Measurements from ENCODE around the gene SLC43A2.

DNA sequence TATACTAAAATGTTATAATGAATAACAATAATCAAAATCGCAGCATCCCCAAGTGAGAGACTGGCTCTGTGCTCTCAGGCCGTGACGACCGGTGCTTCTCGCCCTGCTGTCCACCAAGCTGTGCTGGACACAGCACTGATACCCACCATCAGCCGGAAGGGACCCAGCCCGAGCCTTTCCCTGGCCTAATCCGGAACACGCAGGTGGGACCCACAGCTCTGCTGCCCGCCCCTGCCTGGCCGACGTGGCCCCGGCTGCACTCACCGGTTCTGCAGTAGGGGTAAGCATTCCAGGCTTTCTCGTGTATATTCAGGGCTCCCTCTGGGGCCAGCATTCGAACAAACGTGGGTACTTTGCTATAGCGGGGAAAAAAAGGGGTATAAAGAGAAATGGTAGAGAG lies 80.6 kb downstream of the SLC43A2 start:
- TF ChIP-seq POLR2A (IDR thresholded peaks at IDR 0.05; ENCODE audit: borderline replicate concordance, extremely low read depth, insufficient read depth, insufficient read length) (no peak), POLR2AphosphoS5 (IDR thresholded peaks at IDR 0.05; ENCODE audit: low read depth, low read length) (no peak), EZH2 (IDR thresholded peaks at IDR 0.05) (no peak), SP1 (IDR thresholded peaks at IDR 0.05; ENCODE audit: low read depth) (no peak), EZH2phosphoT487 (IDR thresholded peaks at IDR 0.05; ENCODE audit: borderline replicate concordance) (no peak), ZNF274 (IDR thresholded peaks at IDR 0.05; ENCODE audit: low read depth, low read length) (no peak), FOSL1 (IDR thresholded peaks at IDR 0.05; ENCODE audit: low read depth) (no peak), CBX3 (IDR thresholded peaks at IDR 0.05; ENCODE audit: low read depth) (no peak), RAD21 (IDR thresholded peaks at IDR 0.05; ENCODE audit: low read depth) (no peak)
- TF ChIP-seq, protein P1, sequence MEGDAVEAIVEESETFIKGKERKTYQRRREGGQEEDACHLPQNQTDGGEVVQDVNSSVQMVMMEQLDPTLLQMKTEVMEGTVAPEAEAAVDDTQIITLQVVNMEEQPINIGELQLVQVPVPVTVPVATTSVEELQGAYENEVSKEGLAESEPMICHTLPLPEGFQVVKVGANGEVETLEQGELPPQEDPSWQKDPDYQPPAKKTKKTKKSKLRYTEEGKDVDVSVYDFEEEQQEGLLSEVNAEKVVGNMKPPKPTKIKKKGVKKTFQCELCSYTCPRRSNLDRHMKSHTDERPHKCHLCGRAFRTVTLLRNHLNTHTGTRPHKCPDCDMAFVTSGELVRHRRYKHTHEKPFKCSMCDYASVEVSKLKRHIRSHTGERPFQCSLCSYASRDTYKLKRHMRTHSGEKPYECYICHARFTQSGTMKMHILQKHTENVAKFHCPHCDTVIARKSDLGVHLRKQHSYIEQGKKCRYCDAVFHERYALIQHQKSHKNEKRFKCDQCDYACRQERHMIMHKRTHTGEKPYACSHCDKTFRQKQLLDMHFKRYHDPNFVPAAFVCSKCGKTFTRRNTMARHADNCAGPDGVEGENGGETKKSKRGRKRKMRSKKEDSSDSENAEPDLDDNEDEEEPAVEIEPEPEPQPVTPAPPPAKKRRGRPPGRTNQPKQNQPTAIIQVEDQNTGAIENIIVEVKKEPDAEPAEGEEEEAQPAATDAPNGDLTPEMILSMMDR (IDR thresholded peaks at IDR 0.05 in 2 of 3, conservative IDR thresholded peaks at IDR 0.05 in 1 of 3; ENCODE audit: borderline replicate concordance in 1 of 3, insufficient read depth in 1 of 3, low read depth in 2 of 3, low read length in 2 of 3) = no peak
- TF ChIP-seq, protein P2, sequence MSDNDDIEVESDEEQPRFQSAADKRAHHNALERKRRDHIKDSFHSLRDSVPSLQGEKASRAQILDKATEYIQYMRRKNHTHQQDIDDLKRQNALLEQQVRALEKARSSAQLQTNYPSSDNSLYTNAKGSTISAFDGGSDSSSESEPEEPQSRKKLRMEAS (IDR thresholded peaks at IDR 0.05) = no peak
- TF ChIP-seq, protein P3, sequence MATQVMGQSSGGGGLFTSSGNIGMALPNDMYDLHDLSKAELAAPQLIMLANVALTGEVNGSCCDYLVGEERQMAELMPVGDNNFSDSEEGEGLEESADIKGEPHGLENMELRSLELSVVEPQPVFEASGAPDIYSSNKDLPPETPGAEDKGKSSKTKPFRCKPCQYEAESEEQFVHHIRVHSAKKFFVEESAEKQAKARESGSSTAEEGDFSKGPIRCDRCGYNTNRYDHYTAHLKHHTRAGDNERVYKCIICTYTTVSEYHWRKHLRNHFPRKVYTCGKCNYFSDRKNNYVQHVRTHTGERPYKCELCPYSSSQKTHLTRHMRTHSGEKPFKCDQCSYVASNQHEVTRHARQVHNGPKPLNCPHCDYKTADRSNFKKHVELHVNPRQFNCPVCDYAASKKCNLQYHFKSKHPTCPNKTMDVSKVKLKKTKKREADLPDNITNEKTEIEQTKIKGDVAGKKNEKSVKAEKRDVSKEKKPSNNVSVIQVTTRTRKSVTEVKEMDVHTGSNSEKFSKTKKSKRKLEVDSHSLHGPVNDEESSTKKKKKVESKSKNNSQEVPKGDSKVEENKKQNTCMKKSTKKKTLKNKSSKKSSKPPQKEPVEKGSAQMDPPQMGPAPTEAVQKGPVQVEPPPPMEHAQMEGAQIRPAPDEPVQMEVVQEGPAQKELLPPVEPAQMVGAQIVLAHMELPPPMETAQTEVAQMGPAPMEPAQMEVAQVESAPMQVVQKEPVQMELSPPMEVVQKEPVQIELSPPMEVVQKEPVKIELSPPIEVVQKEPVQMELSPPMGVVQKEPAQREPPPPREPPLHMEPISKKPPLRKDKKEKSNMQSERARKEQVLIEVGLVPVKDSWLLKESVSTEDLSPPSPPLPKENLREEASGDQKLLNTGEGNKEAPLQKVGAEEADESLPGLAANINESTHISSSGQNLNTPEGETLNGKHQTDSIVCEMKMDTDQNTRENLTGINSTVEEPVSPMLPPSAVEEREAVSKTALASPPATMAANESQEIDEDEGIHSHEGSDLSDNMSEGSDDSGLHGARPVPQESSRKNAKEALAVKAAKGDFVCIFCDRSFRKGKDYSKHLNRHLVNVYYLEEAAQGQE (IDR thresholded peaks at IDR 0.05; ENCODE audit: low read depth) = no peak
- TF ChIP-seq, protein P4, sequence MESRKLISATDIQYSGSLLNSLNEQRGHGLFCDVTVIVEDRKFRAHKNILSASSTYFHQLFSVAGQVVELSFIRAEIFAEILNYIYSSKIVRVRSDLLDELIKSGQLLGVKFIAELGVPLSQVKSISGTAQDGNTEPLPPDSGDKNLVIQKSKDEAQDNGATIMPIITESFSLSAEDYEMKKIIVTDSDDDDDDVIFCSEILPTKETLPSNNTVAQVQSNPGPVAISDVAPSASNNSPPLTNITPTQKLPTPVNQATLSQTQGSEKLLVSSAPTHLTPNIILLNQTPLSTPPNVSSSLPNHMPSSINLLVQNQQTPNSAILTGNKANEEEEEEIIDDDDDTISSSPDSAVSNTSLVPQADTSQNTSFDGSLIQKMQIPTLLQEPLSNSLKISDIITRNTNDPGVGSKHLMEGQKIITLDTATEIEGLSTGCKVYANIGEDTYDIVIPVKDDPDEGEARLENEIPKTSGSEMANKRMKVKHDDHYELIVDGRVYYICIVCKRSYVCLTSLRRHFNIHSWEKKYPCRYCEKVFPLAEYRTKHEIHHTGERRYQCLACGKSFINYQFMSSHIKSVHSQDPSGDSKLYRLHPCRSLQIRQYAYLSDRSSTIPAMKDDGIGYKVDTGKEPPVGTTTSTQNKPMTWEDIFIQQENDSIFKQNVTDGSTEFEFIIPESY (IDR thresholded peaks at IDR 0.05; ENCODE audit: extremely low read depth, insufficient replicate concordance, low read length) = no peak
